Pancreas (tissue), 10 donors: ENCODE measurements around the gene PMS1. TPM values are rescaled to one million over a fixed set of nuclear protein-coding genes. Genes with fewer than 3 reads are reported as not detected.
"Not testable (repeated sequence)": the region's sequence is repeated elsewhere in the genome, so short reads cannot be mapped to it uniquely, and the experiment has no call there.

Source experiments
- ATAC-seq, 4 donors: fragments of 200-7000 bp; cut with Tn5 transposase; one replicate each; pipeline versions ENCODE4 v1.8.0 to v1.9.1; 2020; ENCODE audit warnings: mild to moderate bottlenecking in 4 of 4, moderate library complexity in 4 of 4
- DNase-seq, 6 donors: peaks; one replicate each; pipeline ENCODE4 v3.0.0-alpha.2; 2020
- FAIRE-seq: peaks from 2 replicates; lab custom pipeline; 2012; peaks lifted over from hg19 to GRCh38; lab: Jason Lieb, UNC
- H3K27ac ChIP-seq, 4 donors: fragments of 200-600 bp; sonication (generic); 1 replicate in 3 of 4; 2 replicates in 1 of 4; pipeline versions ENCODE4 v1.5.0 to v1.8.0; 2020
- H3K27me3 ChIP-seq, 4 donors: fragments of 200-600 bp; one replicate each; pipeline ENCODE4 v1.8.0; 2021
- H3K36me3 ChIP-seq, 3 donors: fragments of 200-600 bp; sonication (generic) in 1 of 3; one replicate each; pipeline versions ENCODE4 v1.5.0 to v1.8.0; 2020 to 2021
- H3K4me1 ChIP-seq, 3 donors: fragments of 200-600 bp; one replicate each; pipeline ENCODE4 v1.8.0; 2021
- H3K4me3 ChIP-seq, 4 donors: fragments of 200-600 bp; sonication (generic) in 2 of 4; one replicate each; pipeline versions ENCODE4 v1.5.0 to v1.8.0; 2020 to 2021
- H3K9me3 ChIP-seq, 4 donors: fragments of 200-600 bp; one replicate each; pipeline ENCODE4 v1.8.0; 2021
- WGBS, 2 donors: extraction: QIAGEN DNeasy Blood & Tissue Kit; methylation state at CpG; one replicate each; pipeline ENCODE4 v1.1.7; 2013; 5-methylcytosine and 5-hydroxymethylcytosine counted together
- intact Hi-C, 3 donors: fragments of 100-400 bp; cut with DNase I; formaldehyde crosslinking; loops; one replicate each; pipeline versions ENCODE4 v1.11.1 to v1.14.2; 2022
- polyA plus RNA-seq, 2 donors: library from polyadenylated mRNA; stranded (reverse); fragments of 200-250 nt; gene quantifications; one replicate each; pipeline ENCODE4 v1.2.3, GENCODE V29; 2013
- total RNA-seq, 6 donors: library from RNA; stranded (reverse); fragmentation: NEBNext Ultra II Directional in 4 of 6; extraction: Animal tissue kit (Norgen Biotek cat#: 25700) in 4 of 6; gene quantifications; one replicate each; pipeline versions ENCODE4 v1.2.1 to v1.2.4, GENCODE V29; 2021 to 2023
- TF ChIP-seq, protein P1 (sequence below), 4 donors: fragments of 200-600 bp; sonication (generic) in 3 of 4; IDR thresholded peaks; one replicate each; pipeline versions ENCODE4 v1.5.0 to v1.8.0; 2021; ENCODE audit warnings: antibody characterized with exemption in 4 of 4
- donor health status: healthy with polysubstance abuse.
- donor health status: DM: no; HTN: no; CAD: no; lungs with moderate emphysema.
- donor health status: DM: no; HTN: no; CAD: no.
- donor health status: control.
- donor health status: control.
- donor health status: Bipolar disorder and iron deficiency.
- donor health status: DM: yes; HTN: yes; CAD: no.
- donor health status: DM: no; HTN: no; CAD: no.
- donor health status: DM: no; HTN: no; CAD: no.
- donor health status: DM: yes; HTN: yes; CAD: no.

Gene PMS1
- total RNA-seq (10 to 100 TPM in 4 of 6 donors, 1 to 10 TPM in 2; 8.1 to 17.1 (median 12.2) TPM), polyA plus RNA-seq (10 to 100 TPM; 10.5 to 10.6 TPM)

DNA sequence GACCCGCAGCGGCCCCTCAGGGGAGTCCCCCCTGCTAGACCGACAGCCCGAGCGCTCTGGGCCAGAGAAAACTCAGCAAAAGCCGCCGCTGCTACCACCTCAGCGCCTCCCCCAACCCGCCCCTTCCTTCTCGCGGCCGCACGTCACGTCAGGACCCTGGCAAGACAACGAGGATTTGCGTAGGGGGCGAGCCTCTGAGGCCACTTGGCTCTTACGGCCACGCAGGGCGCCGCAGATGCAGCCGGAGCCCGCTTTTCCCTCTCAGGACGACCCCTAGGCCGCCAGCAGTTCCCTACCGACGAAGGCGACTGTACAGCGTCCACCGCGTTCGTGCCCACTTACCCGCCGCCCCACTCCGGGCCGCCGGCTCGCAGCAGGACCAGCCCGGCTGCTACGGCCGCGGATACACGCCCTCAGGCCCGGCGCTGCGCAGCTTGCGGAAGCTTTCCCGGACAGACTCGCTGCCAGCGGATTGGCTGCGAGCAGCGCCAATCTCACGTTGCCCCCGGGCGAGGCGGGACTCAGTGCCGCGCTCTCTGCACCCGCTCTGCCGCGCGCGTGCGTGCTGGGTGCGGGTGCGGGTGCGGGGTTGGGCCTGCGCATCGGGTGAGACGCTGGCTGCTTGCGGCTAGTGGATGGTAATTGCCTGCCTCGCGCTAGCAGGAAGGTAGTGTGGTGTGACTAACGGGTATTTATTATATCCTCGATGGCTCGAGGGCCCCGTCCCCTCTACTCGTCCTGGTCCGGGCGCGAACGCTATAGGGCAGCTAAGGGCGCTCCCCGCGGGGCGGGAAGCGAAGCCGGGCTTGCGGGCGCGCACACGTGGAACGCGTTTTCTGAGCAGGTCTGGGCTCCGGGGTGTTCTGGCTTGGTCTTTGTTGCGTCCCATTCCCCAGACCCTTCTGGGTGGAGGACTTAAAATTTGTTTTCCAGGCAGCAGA, at the start of gene PMS1, which contains the start of gene ORMDL1:
Gene PMS1 (plus strand): TSS at position 524 of the 941 bp plus-strand sequence. CDS start 7,360 bp downstream, outside the sequence.
Gene ORMDL1 (minus strand): TSS at position 413 of the 941 bp plus-strand sequence. CDS start 1,744 bp downstream, outside the sequence.
- peak within 1 kb of the TSS; percentile 50 to 81 (median 66) for H3K4me3 ChIP-seq
- H3K27me3 ChIP-seq, result no peaks in the 10 kb centered on the region
- WGBS, 2 donors, result 0% methylated on average over 82 to 96 of the region's 96 CpGs
- H3K4me1 ChIP-seq, result peaks cover 12 to 34% (median 32%) of the 10 kb centered on the region in 3 donors
- peak; percentile 94 to 97 (median 95) for DNase-seq
- H3K27ac ChIP-seq, result peak within 1 kb of the TSS; percentile 87 to 96 (median 90)
- TF ChIP-seq, protein P1, sequence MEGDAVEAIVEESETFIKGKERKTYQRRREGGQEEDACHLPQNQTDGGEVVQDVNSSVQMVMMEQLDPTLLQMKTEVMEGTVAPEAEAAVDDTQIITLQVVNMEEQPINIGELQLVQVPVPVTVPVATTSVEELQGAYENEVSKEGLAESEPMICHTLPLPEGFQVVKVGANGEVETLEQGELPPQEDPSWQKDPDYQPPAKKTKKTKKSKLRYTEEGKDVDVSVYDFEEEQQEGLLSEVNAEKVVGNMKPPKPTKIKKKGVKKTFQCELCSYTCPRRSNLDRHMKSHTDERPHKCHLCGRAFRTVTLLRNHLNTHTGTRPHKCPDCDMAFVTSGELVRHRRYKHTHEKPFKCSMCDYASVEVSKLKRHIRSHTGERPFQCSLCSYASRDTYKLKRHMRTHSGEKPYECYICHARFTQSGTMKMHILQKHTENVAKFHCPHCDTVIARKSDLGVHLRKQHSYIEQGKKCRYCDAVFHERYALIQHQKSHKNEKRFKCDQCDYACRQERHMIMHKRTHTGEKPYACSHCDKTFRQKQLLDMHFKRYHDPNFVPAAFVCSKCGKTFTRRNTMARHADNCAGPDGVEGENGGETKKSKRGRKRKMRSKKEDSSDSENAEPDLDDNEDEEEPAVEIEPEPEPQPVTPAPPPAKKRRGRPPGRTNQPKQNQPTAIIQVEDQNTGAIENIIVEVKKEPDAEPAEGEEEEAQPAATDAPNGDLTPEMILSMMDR (IDR thresholded peaks at IDR 0.05), result no peak
- no peak for FAIRE-seq
- no peaks in the 10 kb centered on the region for H3K9me3 ChIP-seq
- intact Hi-C loops, result no loop called here
- no peaks in the 10 kb centered on the region for H3K36me3 ChIP-seq
- ATAC-seq, result peak; percentile 96 to 99 (median 98)

DNA sequence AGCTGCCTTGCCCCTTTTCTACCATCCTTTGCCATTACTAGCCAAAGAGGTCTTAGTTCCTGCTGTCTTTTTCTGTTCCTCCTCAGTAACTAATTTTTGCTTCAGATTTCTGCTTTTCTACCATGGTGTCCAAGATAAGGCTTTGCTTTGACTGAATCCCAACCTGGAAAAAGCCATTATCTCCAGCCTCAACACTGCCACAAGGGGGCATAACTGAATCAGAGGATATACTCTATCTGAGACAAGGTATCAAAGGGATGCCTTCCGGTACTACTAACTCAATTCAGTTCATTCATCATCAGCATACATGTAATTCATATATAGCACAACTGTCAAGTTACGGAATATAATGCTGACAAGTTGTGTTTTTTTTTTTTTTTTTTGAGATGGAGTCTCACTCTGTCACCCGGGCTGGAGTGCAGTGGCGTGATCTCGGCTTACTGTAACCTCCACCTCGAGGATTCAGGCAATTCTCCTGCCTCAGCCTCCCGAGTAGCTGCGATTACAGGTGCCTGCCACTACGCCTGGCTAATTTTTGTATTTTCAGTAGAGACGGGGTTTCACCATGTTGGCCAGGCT, 33.1 kb upstream of the PMS1 start:
- intact Hi-C loops, result no loop called here
- peak in 2 of 6 donors; percentile 16 to 40 for DNase-seq
- TF ChIP-seq, protein P1 (IDR thresholded peaks at IDR 0.05), result peak in 3 of 4 donors; percentile 31 to 38 (median 32)
- ATAC-seq, result peak in 3 of 4 donors; percentile 60 to 82 (median 77)
- Histone ChIP-seq H3K4me3 (no peak overlapping the region), H3K36me3 (peaks cover 0 to 15% (median 0%) of the 10 kb centered on the region in 3 donors), H3K4me1 (no peaks in the 10 kb centered on the region), H3K27me3 (no peaks in the 10 kb centered on the region), H3K27ac (no peak overlapping the region), H3K9me3 (no peaks in the 10 kb centered on the region)
- WGBS, 2 donors, result 83% methylated on average over 10 of the region's 10 CpGs
- no peak for FAIRE-seq

DNA sequence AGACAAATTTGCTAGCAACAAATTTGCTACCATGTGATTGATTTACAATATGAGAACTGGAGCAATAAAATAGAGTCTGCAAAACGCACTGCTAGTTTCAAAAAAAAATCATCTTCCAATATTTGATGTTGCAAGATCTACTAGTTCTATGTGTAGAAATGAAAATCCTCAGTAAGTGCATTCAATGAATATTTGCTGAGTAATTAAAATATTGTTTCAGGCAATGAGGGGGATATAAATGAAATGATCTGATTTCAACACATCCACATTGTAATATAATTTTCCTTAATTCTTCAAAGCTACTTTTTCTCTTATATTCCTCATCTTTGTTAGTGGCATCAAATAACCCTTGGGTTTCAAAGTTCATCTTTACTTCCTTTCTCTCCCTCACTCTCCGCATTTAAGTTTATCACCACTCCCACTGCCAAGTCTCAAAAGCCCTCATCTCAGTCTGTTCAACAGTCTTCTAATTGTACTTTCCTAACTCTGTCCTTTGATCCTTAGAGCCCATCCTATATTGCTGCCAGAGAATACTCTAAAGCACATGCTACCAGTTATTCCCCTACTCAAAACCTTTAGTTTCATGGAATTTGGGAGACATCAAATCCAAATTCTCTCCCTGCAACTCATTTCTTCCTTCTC, 27.8 kb upstream of the PMS1 start:
- Histone ChIP-seq H3K4me1 (no peaks in the 10 kb centered on the region), H3K27ac (no peak overlapping the region), H3K9me3 (no peaks in the 10 kb centered on the region), H3K27me3 (no peaks in the 10 kb centered on the region), H3K4me3 (no peak overlapping the region), H3K36me3 (peaks cover 0 to 14% (median 0%) of the 10 kb centered on the region in 3 donors)
- intact Hi-C loops, result no loop called here
- 89 to 91% methylated on average over 2 of the region's 2 CpGs for WGBS, 2 donors
- DNase-seq, result no peak
- no peak for FAIRE-seq
- TF ChIP-seq, protein P1 (IDR thresholded peaks at IDR 0.05), result no peak
- no peak for ATAC-seq

DNA sequence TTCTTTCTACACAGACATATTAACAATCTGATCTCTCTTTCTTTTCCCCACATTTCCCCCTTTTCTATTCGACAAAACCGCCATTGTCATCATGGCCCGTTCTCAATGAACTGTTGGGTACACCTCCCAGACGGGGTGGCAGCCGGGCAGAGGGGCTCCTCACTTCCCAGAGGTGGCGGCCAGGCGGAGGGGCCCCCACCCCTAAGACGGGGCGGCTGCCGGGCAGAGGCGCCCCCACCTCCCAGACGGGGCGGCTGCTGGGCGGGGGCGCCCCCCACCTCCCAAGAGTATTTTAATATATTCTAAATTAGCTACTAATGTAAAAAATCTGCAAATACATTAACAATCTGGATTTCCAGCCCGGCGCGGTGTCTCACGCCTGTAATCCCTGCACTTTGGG, 24.1 kb upstream of the PMS1 start:
- H3K4me1 ChIP-seq, result peaks cover 0 to 11% (median 9%) of the 10 kb centered on the region in 3 donors
- DNase-seq, result peak in 2 of 6 donors; percentile 18 to 37
- WGBS, 2 donors, result 96 to 97% methylated on average over 16 to 17 of the region's 19 CpGs
- H3K9me3 ChIP-seq, FAIRE-seq, intact Hi-C loops, H3K27ac ChIP-seq, ATAC-seq, H3K36me3 ChIP-seq, H3K27me3 ChIP-seq, H3K4me3 ChIP-seq: not testable (repeated sequence)

DNA sequence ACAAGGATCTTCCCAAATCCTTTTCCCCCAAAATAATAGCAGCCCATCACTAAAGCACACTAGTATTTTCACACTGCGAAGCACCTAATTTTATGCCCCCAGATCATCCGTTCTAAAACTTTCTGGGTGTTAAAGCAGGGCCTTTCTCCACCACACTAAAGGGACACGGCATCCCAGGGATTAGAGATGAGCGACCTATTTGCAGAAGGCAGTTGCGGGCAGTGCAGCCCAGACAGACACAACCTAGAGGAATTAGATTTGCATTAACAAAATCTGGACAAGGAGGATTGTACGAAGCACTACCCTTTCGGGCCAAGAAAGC, 22.1 kb upstream of the PMS1 start:
- TF ChIP-seq, protein P1 (IDR thresholded peaks at IDR 0.05), result no peak
- ATAC-seq (no peak), DNase-seq (no peak), FAIRE-seq (no peak)
- Histone ChIP-seq H3K27me3 (no peaks in the 10 kb centered on the region), H3K4me1 (peaks cover 0 to 11% (median 9%) of the 10 kb centered on the region in 3 donors), H3K9me3 (no peaks in the 10 kb centered on the region), H3K36me3 (no peaks in the 10 kb centered on the region), H3K4me3 (peak overlapping the region; percentile 64 to 73 (median 70)), H3K27ac (peak overlapping the region; percentile 63 to 88 (median 82))
- intact Hi-C loops, result no loop called here
- WGBS, 2 donors, result 0 to 1% methylated on average over 7 of the region's 7 CpGs
